GM11168 (cell line): ENCODE results near the gene KIF2A.

Experiments
- in situ Hi-C: fragments of 300-500 bp; cut with MboI; formaldehyde crosslinking; loops from one replicate; pipeline ENCODE4 v1.12.0; 2022; ENCODE audit warnings: low sequenced_read_pairs; ENCODE audit not compliant: unreplicated experiment

Gene KIF2A

DNA sequence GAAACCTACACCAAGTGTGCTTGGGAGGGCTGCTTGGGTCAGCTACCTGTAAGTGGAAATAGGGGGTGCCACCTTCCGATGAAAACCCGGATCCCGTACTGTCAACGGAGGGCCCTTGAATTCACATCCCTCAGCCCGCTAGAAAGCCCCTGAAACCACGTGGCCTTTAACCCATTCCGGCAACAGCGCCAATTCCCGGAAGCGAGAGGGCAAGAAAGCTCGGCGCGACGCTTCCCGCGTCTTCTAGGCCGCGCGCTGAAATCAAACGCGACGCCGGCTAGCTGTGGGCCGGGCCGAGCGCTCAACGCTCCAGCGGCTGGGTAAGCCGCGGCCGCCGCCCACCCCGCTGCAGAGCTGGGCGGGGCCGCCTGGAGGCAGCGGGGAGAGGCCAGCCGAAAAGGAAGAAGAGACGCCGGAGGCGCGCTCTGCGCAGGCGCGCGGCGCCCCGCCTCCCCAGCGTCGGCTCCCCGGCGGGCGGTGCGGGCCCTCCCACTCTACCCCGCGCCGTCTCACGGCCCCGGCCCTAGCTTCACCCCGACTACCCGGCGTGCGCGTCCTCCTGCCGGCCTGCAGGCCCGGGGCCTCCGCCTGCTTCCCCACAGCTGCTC lies at the start of gene KIF2A:
Gene KIF2A, plus strand, starts transcription at position 492 of the 608 bp plus-strand sequence. CDS start 267 bp downstream, outside the sequence.
- in situ Hi-C loops, result no loop called here

- in situ Hi-C loops, result no loop called here
These were observed 49.0 kb upstream of the KIF2A start for GRCh38 chr5:62257020-62257367.

DNA sequence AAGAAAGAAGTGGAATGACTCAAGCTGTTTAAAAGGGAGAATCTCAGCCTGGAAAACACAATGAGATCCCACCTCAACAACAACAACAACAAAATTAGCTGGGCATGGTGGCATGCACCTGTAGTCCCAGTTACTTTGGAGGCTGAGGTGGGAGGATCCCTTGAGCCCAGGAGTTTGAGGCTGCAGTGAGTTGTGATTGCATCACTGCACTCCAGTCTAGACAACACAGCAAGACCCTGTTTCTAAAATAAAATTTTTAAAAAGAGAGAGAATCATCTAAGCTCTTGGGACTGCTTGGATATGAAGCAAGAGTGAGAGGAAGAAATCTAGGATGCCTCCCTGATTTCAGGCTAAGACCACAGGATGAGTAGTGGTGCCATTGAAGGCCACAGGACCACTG lies 47.4 kb upstream of the KIF2A start:
- in situ Hi-C loops, result no loop called here

DNA sequence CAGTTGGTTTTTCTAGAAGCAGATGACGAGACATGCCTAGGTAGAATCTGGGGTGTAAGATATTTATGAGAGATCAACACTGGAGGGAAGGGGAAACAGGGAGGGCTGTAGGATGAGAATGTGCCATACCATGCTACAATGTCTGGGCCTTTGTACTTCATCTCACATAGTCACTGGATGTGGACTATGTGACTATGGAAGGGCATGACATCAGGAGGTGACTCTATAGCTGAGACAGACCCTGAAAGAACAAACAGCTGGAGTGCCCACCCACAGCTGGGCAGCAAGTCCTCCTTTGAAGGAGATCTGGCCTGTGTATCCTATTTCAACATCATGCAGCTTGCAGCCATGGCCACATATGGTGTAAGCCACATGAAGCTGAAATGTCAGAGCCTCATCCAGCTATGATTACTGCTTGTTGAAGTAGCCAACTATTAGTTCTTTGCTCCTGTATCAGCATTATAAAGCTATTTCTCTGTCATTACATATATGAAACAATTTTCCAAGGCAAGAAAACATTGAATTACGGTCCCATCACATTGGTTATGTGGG lies 46.2 kb upstream of the KIF2A start:
- in situ Hi-C loops, result no loop called here

- in situ Hi-C loops, result no loop called here
These were observed 45.5 kb upstream of the KIF2A start for GRCh38 chr5:62260513-62260912.

GRCh38 chr5:62263401-62263800 lies 42.6 kb upstream of the KIF2A start:
- in situ Hi-C loops, result no loop called here

GRCh38 chr5:62265648-62266112 lies 40.3 kb upstream of the KIF2A start:
- in situ Hi-C loops, result no loop called here

GRCh38 chr5:62266573-62266972 lies 39.4 kb upstream of the KIF2A start:
- in situ Hi-C loops, result no loop called here

DNA sequence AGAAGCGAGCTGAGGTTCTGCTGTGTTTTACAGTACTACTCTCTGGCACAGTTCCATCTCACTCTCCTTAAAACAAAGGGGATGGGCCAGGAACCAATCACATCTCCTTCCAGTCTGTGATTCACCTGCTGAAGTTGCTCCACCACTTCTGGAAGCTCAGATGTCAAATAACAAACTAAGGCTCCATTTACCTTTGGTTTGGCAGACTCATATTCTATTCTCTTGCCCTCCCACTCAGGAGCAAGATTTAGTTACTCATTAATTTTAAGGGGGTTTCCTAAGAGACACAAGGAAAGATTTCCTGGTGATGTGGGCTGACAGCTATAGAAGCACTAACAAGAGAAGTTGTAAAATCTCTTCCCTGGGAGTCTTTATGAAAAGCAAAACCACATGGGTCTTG lies 37.8 kb upstream of the KIF2A start:
- in situ Hi-C loops, result no loop called here

- in situ Hi-C loops, result no loop called here
These were observed 37.2 kb upstream of the KIF2A start for GRCh38 chr5:62268792-62269191.

GRCh38 chr5:62271370-62271769 lies 34.6 kb upstream of the KIF2A start:
- in situ Hi-C loops, result no loop called here

GRCh38 chr5:62271870-62272269 lies 34.1 kb upstream of the KIF2A start:
- in situ Hi-C loops, result no loop called here

DNA sequence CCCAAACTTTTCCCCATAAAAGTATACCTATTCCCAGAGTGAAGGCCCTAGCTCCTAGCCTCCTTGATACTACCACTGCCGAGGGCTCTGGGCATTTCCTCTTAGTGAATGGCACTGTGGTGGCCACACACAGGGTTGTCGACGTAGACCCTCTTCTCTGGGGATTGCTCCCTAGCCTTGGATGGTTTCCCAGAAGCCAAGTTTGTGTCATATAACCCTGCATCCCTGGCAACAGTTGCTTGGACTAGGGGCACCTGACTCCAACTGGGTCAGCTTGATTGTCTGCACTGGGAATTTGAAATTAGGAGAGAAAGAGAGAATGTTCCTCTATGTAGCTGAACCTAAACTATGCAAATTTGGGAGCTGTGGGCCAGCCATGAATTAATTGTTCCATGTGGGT lies 32.3 kb upstream of the KIF2A start:
- in situ Hi-C loops, result no loop called here

DNA sequence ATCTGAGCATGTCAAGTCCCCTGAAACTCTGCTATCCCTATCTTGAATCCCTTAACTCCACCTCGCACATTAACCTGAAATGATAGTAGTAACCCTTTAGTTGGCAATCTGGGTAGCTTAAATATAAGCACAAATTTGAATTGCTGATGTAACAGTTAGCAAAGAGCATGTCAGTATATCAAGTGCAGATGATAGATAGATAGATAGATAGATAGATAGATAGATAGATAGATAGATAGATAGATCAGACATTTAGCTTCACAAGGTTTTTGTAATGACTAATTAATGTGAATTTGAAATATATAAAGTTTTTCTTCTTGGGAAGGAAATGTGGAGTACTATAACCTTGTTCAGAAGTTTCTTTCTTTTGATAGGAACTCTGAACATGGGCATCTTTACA lies 30.4 kb upstream of the KIF2A start:
- in situ Hi-C loops, result no loop called here

GRCh38 chr5:62281411-62281810 lies 24.6 kb upstream of the KIF2A start:
- in situ Hi-C loops, result no loop called here

DNA sequence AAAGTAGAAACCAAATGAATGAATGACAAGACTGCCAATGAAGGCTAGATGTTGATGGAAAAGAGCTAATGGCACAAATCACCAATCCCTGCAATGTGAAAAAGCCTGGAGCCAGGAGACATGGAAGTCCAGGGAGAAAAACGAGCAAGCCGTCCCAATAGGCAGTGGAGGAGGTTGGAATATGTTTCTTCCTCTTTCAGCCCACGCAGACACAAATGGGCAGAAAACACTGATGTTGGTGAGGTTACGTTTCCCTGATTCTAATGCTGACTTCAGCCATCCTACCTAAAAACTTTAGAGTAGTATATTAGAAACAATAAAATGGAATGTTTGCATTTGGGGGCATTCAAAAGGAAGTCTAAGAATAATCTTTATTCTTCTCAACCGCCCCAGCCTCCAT lies 23.9 kb upstream of the KIF2A start:
- in situ Hi-C loops, result no loop called here

DNA sequence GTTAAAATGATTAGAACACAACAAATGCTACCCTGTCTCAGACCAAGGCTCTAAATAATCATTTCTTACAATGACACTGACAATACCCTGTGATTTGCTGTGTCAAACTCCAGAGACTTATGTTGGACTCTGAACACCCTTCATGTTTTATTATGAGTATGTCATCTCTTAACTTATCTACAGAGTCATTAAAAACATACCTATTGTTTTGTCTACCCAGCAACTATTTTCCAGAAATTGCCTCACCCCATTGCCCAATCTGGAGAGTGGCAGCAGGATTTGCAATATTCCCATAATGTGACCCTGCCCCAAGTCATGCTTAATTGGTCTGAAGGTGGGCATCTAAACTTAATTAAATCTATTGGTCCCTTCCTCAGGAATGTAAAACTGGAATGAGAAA lies 23.0 kb upstream of the KIF2A start:
- in situ Hi-C loops, result no loop called here

- in situ Hi-C loops, result no loop called here
These were observed 22.1 kb upstream of the KIF2A start for GRCh38 chr5:62283861-62284260.

DNA sequence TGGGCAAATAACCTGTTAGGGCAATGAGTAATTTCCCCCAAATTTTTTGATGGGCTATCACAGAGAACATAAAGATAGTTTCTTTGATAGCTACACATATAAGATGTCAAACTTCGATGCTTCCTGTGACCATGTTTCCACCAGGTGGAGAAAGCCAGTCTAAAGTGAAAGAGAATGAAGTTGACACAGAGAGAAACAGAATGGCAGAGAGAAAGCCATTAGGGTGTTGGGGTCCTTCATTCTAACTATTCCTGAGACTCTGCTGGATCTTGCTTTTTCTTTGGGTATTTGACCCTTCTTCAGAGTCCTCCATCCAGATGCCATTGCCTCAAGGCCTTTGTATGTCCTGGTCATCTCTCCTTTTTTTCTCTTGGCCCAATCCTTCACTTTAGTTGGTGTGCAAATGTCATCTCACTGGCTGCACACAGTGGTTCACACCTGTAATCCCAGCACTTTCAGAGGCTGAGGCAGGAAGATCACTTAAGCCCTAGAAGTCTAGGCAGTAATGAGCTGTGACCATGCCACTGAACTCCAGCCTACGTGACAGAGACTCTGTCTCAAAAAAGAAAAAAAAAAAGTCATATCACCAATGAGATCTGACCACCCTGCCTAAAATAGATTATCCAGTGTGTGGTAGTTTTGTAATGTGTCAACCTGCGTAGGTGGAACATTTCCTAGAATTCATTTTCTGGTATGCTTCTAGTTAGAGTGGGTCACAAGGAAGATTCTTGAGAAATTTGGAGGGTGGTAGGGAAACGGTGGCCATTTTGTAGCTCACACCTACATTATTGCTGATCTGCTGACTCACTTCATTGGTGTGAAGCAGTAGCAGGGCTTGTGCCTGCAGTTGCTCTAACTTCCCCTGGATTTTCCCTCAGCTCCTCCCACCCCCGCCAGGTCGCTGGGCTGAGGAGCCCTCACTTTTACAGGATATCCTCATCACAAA lies 20.8 kb upstream of the KIF2A start:
- in situ Hi-C loops, result no loop called here

- in situ Hi-C loops, result no loop called here
These were observed 19.2 kb upstream of the KIF2A start for GRCh38 chr5:62286834-62287233.

DNA sequence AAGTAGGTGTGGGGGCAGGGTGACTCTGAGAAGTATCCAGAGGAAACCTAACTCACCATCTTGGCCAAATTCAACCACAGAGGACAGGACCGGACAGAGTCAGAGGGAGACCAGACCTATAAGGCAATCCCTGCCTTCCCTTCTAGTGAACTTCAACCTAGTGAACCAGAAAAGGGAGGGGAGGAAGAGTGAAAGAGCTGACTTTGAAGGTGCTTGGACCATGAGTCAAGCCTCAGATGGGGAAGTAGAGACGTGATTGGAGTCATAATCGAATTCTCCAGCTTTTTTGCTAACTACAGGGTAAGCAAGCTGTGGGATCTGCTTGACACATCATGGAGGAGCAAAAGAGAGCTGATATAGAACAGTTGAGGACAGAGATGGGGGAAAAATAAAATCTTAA lies 18.8 kb upstream of the KIF2A start:
- in situ Hi-C loops, result no loop called here
